ENCODE measurements around the gene CCL19. TPM values are rescaled to one million over a fixed set of nuclear protein-coding genes. Genes with fewer than 3 reads are reported as not detected.
"Not testable (repeated sequence)": the region's sequence is repeated elsewhere in the genome, so short reads cannot be mapped to it uniquely, and the experiment has no call there.

Gene CCL19
- 1 to 10 TPM in 1 of 4 donors, not detected in 3; 3.6 TPM for total RNA-seq

- TF ChIP-seq POLR2A (IDR thresholded peaks at IDR 0.05), result no peak
- TF ChIP-seq CTCF (IDR thresholded peaks at IDR 0.05), result no peak
- intact Hi-C loops (cut with DNase I; ENCODE audit: low total_unique reads), result no loop called here
- 28 to 41% methylated on average over 6 of the region's 6 CpGs for WGBS, 2 donors
- no peak for DNase-seq (ENCODE audit: low spot score in 2 of 2)
- H3K4me3 ChIP-seq (ENCODE audit: low read depth, poor library complexity, severe bottlenecking), result no peak within 1 kb of the TSS
Observed at GRCh38 chr9:34690983-34691935, at the start of gene CCL19. Gene CCL19, minus strand, starts transcription at chr9:34691276. Its CDS starts 137 bp downstream, at chr9:34691139.

DNA sequence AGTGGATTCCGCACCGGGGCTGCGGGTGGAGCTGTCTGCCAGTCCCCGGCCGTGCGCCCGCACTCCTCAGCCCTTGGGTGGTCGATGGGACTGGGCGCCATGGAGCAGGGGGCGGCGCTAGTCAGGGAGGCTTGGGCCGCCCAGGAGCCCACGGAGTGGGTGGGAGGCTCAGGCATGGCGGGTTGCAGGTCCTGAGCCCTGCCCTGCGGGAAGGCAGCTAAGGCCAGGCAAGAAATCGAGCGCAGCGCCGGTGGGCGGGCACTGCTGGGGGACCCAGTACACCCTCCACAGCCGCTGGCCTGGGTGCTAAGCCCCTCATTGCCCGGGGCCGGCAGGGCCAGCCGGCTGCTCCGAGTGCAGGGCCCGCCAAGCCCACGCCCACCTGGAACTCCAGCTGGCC, 49.1 kb upstream of the CCL19 start:
- DNase-seq (ENCODE audit: low spot score in 2 of 2), result not testable (repeated sequence)

GRCh38 chr9:34737677-34738260, 46.7 kb upstream of the CCL19 start:
- TF ChIP-seq POLR2A (IDR thresholded peaks at IDR 0.05) (no peak), CTCF (IDR thresholded peaks at IDR 0.05) (no peak)
- H3K4me3 ChIP-seq (ENCODE audit: low read depth, poor library complexity, severe bottlenecking), result no peak overlapping the region
- intact Hi-C loops (cut with DNase I; ENCODE audit: low total_unique reads), result no loop called here
- DNase-seq (ENCODE audit: low spot score in 2 of 2), result no peak
- WGBS, 2 donors, result 67 to 76% methylated on average over 6 of the region's 6 CpGs

More for the DNA sequence above, 49.1 kb upstream of the CCL19 start:
- 96% methylated on average over 27 of the region's 27 CpGs for WGBS, 2 donors
- intact Hi-C loops (cut with DNase I; ENCODE audit: low total_unique reads); H3K4me3 ChIP-seq (ENCODE audit: low read depth, poor library complexity, severe bottlenecking): not testable (repeated sequence)

GRCh38 chr9:34734720-34735119, 43.6 kb upstream of the CCL19 start:
- no peak for DNase-seq (ENCODE audit: low spot score in 2 of 2)
- TF ChIP-seq POLR2A (IDR thresholded peaks at IDR 0.05), result no peak
- TF ChIP-seq CTCF (IDR thresholded peaks at IDR 0.05), result no peak
- no peak overlapping the region for H3K4me3 ChIP-seq (ENCODE audit: low read depth, poor library complexity, severe bottlenecking)
- intact Hi-C loops (cut with DNase I; ENCODE audit: low total_unique reads), result no loop called here

GRCh38 chr9:34732886-34733285, 41.8 kb upstream of the CCL19 start:
- TF ChIP-seq POLR2A (IDR thresholded peaks at IDR 0.05), result no peak
- no peak for TF ChIP-seq CTCF (IDR thresholded peaks at IDR 0.05)
- WGBS, 2 donors, result 83 to 87% methylated on average over 2 of the region's 2 CpGs
- DNase-seq (ENCODE audit: low spot score in 2 of 2), result no peak
- H3K4me3 ChIP-seq (ENCODE audit: low read depth, poor library complexity, severe bottlenecking), result no peak overlapping the region
- intact Hi-C loops (cut with DNase I; ENCODE audit: low total_unique reads), result no loop called here

DNA sequence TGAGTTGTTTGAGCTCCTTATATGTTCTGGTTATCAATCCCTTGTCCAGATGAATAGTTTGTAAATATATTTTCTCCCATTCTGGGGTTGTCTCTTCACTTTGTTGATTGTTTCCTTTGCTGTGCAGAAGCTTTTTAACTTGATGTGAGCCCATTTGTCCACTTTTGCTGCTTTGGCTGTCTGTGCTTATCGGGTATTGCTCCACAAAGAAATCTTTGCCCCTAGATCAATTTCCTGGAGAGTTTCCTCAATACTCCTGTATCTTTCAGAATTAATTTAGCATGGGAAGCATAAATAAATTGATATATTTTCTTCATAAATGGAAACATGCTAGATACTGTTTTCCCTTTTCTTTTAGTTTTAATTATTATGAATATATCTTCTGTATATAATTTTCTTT, 41.4 kb upstream of the CCL19 start:
- DNase-seq (ENCODE audit: low spot score in 2 of 2), result no peak
- no peak overlapping the region for H3K4me3 ChIP-seq (ENCODE audit: low read depth, poor library complexity, severe bottlenecking)
- intact Hi-C loops (cut with DNase I; ENCODE audit: low total_unique reads), result no loop called here
- no peak for TF ChIP-seq POLR2A (IDR thresholded peaks at IDR 0.05)
- no peak for TF ChIP-seq CTCF (IDR thresholded peaks at IDR 0.05)
- WGBS, 2 donors, result 91 to 100% methylated on average over 1 of the region's 1 CpG

All from lower leg skin (tissue), 4 donors.